ENCODE results near the gene RETREG1.

RETREG1 gene

GRCh38 chr5:16531063-16531648 lies 85.6 kb downstream of the RETREG1 start:
- Mint-ChIP-seq H3K4me1 (peaks cover 15% of the 10 kb centered on the region), H3K9me3 (no peaks in the 10 kb centered on the region), H3K4me3 (no peak overlapping the region), H3K36me3 (ENCODE audit: low read depth) (no peaks in the 10 kb centered on the region), H3K27me3 (ENCODE audit: low read depth) (peaks cover 1% of the 10 kb centered on the region), H3K27ac (peak overlapping the region in 1 of 3 experiments; percentile 38)
- TF ChIP-seq CTCF (IDR thresholded peaks at IDR 0.05; ENCODE audit: unreplicated experiment in 3 of 3), result no peak

DNA sequence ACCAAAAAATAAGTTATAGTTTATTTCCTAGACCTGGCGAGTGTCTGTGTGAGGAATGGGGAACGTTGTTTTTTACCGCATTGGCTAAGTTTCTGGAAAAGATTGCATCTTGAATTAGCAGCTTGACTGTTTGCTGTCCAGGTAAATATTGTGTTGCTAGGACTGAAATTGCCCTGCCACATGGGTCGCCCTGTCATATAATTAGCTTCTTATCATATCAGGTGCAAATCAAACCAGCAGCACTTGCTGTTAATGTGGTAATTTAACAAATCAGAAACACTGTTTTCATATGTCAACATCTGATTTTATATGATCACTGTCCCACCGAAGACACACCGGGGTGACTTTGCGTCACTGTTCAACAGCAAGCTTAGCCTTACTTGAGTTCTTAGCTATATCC lies 87.5 kb downstream of the RETREG1 start:
- Mint-ChIP-seq H3K4me3 (no peak overlapping the region), H3K27me3 (ENCODE audit: low read depth) (peaks cover 8% of the 10 kb centered on the region), H3K9me3 (no peaks in the 10 kb centered on the region)

DNA sequence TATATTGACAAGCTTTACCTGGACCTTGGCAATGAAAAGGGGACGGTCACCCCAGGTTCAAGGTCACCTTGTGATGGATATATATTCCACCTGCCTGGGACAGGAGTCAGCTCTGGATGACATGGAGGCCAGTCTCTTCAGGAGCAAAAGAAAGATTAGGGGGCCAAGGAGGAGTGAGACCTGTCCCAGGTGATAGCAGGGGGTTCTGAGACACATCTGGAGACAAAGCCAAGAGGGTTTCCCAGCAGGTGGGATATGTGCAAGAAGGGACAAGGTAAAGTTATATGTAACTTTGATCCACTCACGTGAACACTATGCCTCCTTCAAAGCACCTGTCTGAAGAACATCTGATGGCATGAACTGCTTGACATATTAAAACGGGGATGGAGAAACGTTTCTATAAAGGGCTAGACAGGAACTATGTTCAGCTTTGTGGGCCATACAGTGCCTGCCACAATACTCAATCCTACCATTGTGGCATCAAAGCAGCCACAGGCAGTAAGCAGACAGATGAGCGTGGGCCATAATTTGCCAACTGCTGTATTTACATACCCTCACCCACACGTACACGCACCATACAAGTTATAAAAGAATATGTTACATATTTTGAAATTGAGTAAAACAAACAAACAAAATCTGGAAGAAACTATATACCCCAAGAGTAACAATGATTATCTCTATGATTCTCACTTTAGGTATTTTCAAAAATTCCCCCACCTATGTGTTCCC lies 88.3 kb downstream of the RETREG1 start:
- TF ChIP-seq CTCF (IDR thresholded peaks at IDR 0.05; ENCODE audit: unreplicated experiment in 3 of 3), result no peak
- Mint-ChIP-seq H3K4me3 (no peak overlapping the region), H3K27me3 (ENCODE audit: low read depth) (peaks cover 14% of the 10 kb centered on the region), H3K4me1 (peaks cover 13% of the 10 kb centered on the region), H3K27ac (no peak overlapping the region), H3K9me3 (no peaks in the 10 kb centered on the region), H3K36me3 (ENCODE audit: low read depth) (no peaks in the 10 kb centered on the region)

More for the DNA sequence above, 87.5 kb downstream of the RETREG1 start:
- H3K4me1 Mint-ChIP-seq, result peaks cover 11% of the 10 kb centered on the region
- H3K36me3 Mint-ChIP-seq (ENCODE audit: low read depth), result no peaks in the 10 kb centered on the region
- no peak overlapping the region for H3K27ac Mint-ChIP-seq
- TF ChIP-seq CTCF (IDR thresholded peaks at IDR 0.05; ENCODE audit: unreplicated experiment in 3 of 3), result no peak

DNA sequence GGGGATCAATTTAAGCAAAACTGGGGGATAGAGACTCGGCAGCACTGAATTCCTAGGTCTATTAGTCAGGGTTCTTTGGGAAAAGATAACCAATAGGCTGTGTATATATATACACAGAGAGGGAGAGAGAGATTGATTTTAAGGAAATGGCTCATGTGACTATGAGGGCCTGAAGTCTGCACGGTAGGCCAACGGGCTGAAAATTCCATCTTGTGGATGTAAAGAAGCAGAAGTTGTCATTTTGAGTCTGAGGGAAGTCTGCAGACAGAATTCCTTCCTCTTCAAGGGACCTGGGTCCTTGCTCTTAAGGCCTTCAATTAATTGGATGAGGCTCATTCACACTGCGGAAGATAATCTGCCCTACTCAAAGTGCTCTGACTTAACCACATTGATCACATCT lies 91.1 kb downstream of the RETREG1 start:
- H3K36me3 Mint-ChIP-seq (ENCODE audit: low read depth), result no peaks in the 10 kb centered on the region
- no peaks in the 10 kb centered on the region for H3K9me3 Mint-ChIP-seq
- no peak overlapping the region for H3K4me3 Mint-ChIP-seq
- H3K27me3 Mint-ChIP-seq (ENCODE audit: low read depth), result peaks cover 25% of the 10 kb centered on the region
- H3K27ac Mint-ChIP-seq, result no peak overlapping the region
- H3K4me1 Mint-ChIP-seq, result peaks cover 7% of the 10 kb centered on the region
- no peak for TF ChIP-seq CTCF (IDR thresholded peaks at IDR 0.05; ENCODE audit: unreplicated experiment in 3 of 3)

DNA sequence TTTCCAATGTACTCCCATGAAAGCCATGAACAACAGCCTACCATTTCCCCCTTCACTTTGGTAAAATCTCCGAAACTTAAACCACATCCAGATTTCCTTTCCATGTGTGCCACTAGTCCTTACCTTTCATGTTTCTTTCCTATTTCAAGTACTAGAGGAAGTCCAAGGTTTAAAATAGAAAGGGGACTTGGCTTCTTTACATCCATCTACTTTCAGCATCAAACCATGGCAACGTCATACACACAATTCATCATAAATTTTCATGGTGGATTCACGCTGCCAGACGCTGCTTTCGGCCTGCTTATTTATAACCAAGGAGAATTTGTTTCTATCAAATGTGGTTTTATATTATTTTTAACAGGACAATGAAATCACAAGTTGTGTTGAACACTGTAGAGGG lies 92.5 kb downstream of the RETREG1 start:
- no peak for TF ChIP-seq CTCF (IDR thresholded peaks at IDR 0.05; ENCODE audit: unreplicated experiment in 3 of 3)
- Mint-ChIP-seq H3K4me3 (no peak overlapping the region), H3K4me1 (peaks cover 7% of the 10 kb centered on the region), H3K36me3 (ENCODE audit: low read depth) (no peaks in the 10 kb centered on the region), H3K27me3 (ENCODE audit: low read depth) (peaks cover 26% of the 10 kb centered on the region), H3K9me3 (no peaks in the 10 kb centered on the region), H3K27ac (no peak overlapping the region)
